Cortex of kidney (tissue), 1 donor: ENCODE results near the gene PRKAR2B.
"Not testable (repeated sequence)": the region's sequence is repeated elsewhere in the genome, so short reads cannot be mapped to it uniquely, and the experiment has no call there.

Experiments
- DNase-seq: peaks from one replicate; lab custom pipeline; 2025; lab: John Stamatoyannopoulos, UW

The PRKAR2B gene

GRCh38 chr7:107078517-107078966 is 34.0 kb downstream of the PRKAR2B start:
- DNase-seq = no peak

GRCh38 chr7:107079212-107079940 is 34.9 kb downstream of the PRKAR2B start:
- DNase-seq = no peak

DNA sequence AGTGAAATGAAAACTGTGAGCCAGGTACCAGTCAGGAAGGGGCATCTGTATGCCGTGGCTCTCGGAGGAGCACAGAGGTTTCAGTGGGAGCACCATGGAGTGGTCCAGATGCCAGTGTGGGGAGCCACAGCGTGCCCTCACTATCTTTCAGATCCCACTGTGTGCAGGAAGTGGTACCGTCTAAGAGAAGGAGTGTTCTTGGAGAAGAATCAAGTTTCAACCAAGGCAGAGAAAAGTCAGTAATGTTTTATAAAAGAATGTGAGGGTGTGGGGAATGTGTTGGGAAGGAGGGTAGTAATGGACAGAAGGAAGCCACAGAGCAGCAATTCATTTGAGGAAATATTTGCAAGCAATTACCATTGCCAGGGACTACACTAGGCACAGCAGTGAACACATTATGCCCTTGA is 35.6 kb downstream of the PRKAR2B start:
- DNase-seq = no peak

DNA sequence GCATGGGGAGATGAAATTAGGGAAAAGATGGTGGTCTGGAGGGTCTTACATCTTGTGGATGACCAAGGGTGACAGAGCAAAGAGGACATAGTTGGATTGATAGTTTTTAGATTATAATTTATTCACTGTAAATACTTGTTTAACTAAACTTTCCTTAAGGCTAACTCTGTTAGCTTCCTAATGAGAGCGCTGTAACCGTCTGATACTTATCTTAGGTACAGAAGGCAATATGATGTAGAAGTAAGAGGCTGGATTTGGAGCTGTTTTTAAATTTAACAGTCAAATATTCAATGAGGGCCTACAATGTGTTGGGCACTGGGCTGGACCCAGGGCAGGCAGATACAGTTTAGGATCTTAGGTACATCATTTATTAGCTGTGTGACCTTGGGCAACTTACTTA is 36.0 kb downstream of the PRKAR2B start:
- DNase-seq = no peak

- DNase-seq = no peak
These were observed 40.7 kb downstream of the PRKAR2B start for GRCh38 chr7:107085180-107085579.

DNA sequence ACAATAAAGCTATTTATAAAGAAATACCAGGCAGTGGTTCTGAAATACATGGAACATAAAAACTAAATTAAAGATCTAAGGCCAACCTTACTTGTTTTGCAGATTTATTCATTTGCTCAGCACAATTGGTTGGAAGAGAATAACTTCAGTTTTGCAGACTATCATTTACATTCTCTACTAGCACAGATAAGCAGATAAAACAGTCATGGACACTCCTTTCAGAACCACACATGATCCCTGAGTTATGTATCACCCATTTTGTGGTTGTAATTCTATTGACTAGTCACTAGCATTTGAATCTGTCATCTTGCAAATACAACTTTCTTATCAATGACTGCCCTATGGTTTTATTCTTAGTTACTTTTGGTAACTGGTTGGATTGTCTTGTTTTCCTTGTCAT is 45.1 kb downstream of the PRKAR2B start:
- no peak for DNase-seq

DNA sequence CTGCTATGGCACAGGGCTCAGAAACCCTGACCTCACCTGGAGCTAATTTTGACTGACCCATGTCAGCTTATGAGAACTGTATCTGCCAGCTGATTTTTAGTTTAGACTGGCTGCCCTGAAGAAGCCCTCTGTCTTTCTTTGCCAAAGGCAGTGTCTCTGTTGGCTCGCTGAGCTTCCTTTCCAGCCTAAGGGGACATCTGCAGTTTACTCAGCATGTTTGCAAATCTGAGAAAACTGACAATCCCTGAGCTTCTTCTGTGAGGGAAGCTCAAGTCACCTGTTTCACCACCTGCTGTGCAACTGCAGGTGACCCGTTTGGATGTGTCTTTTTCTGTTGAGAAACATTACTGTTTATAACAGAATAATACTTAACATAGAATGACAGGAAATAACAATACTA is 46.0 kb downstream of the PRKAR2B start:
- no peak for DNase-seq

DNA sequence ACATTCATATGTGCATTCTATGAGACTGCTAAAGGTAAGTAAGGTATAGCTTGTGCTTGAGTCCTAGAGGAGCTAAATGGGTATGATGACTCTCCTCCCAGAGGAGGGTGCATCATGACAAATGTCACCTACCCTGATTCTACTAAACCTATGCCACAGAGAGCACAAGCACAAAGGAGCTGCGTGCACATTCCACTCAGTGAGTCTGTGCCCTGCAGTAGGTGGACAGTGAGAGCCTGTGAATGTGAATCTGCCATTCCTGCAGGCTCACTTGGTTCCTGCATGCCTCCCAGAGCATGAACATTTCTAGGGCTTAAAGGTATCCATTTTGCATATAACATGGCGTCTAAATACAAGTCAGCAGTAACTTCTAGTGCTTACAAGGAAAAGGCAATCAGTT is 46.8 kb downstream of the PRKAR2B start:
- no peak for DNase-seq

GRCh38 chr7:107093671-107094070 is 49.2 kb downstream of the PRKAR2B start:
- DNase-seq = not testable (repeated sequence)

DNA sequence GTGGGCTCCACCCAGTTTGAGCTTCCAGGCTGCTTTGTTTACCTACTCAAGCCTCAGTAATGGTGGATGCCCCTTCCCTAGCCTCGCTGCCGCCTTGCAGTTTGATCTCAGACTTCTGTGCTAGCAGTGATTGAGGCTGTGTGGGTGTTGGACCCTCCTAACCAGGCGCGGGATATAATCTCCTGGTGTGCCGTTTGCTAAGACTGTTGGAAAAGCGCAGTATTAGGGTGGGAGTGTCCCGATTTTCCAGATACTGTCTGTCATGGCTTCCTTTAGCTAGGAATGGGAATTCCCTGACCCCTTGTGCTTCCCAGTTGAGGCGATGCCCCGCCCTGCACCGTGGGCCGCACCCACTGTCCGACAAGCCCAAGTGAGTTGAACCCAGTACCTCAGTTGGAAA is 54.6 kb downstream of the PRKAR2B start:
- not testable (repeated sequence) for DNase-seq

DNA sequence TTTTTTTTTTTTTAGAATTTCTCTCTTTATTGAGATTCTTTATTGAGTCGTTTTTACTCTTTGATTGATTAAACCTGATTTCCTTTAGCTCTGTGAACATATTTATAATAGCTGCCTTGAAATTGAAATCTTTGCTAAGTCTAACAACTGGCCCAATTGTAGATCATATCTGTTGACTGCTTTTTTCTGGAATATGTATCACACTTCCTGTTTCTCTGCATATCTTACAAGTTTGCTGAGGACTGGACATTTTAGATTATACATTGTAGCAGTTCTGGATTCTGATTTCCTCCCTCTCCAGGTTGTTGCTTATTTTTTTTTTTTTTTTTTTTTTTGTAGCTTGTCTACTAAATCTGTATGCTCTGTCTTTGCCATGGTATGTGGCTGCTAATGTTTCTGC is 56.3 kb downstream of the PRKAR2B start:
- DNase-seq = no peak

DNA sequence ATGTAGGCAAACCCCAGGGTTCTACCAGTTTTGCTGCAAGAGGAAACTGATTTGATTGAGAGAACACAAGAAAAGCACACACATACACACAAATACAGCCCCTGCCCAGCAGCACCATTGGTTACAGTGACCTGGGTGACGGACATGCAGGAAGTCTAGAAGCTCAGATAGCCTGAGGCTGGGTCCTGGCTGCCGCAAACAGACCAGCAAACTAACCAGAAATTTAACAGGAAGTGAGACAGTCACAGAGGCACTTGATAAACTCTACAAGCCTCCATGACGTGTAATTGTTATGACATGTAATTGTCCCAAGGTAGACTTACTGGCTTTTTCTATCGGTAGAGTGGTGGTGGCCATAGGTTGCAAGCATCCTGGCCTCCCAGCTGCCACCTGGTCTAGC is 58.9 kb downstream of the PRKAR2B start:
- no peak for DNase-seq

DNA sequence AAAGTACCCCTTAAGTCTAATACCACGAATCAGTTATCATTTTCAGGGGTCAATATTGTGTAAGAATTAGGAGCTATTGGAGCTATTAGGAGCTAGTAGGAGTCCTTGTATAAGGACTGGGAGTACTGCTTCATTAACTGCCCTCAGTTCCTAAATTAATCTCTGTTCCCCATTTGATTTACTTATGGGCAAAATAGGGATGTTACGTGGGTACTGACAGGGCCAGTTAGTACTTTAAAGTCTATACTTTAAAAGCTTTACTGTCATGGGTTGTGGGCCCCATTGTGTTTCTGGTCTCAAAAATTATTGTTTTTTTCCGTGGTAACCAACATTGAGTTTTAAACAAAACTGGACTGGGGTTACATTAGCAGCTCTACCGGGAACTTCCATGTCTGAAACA is 60.3 kb downstream of the PRKAR2B start:
- no peak for DNase-seq

GRCh38 chr7:107105591-107106245 is 61.2 kb downstream of the PRKAR2B start:
- no peak for DNase-seq

- no peak for DNase-seq
These were observed 64.4 kb downstream of the PRKAR2B start for GRCh38 chr7:107108793-107109371.

- DNase-seq = no peak
These were observed 65.5 kb downstream of the PRKAR2B start for GRCh38 chr7:107109955-107110354.

DNA sequence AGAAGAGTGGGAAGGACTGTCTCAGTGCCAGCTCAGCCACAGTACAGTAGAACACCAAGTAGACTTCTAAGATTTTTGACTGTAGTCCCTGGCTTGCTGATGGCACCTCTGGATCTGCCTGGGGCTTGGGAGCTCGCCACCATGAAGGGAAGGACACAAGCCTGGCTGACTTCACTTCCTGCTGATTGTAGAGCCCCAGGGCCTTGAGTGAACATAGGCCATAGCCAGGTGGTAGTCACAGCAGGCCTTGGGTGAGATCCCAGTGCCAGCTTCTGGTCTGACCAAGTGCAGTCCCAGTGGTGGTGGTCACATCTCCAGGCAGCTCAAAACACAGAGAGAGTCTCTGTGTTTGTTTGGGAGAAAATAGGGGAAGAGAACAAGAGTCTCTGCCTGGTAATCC is 66.7 kb downstream of the PRKAR2B start:
- DNase-seq = no peak

- no peak for DNase-seq
These were observed 69.4 kb downstream of the PRKAR2B start for GRCh38 chr7:107113866-107114265.

GRCh38 chr7:107115114-107115513 is 70.6 kb downstream of the PRKAR2B start:
- no peak for DNase-seq

- DNase-seq = no peak
These were observed 71.4 kb downstream of the PRKAR2B start for GRCh38 chr7:107115762-107116540.

DNA sequence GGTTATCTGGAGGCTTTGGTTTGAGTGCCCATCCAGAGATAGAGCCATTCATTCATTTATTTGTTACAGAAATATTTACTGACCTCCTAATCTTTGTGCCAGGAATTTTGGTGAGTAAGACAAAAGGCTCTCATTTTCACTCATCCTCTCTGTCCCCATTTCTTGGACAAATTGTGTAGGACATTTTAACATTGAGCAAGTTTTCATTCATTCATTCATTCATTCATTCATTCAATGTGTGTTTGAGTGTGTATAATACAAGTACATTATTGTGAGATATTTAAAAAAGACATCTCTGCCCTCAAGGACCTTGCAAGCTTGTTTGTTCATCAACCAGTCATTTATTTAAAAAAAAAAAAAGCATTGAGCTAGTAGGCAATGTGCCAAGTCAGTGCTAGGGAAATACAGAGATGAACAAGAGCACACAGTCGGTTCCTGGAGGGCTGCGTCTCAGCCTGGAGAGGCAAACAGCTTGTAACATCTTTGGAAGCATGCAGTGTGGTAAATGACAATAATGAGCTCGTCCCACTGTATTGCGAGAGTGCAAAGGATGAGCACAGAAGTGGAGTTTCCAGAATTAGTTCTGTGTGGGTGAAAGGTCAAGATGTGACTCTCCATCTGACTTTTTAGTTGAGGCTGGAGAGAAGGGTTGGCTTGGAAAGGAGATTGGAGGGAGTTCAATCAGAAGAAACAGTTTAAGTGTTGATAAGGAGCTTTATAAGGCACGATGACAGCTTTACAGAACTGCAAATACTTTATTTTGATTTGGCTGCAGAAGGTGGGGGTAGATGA is 73.8 kb downstream of the PRKAR2B start:
- no peak for DNase-seq
